HL-60 (cell line): ENCODE results near the gene AREG.

Experiments used
- DNase-seq, 2 experiments: peaks; one replicate each; pipeline ENCODE4 v3.0.0-alpha.2; 2010 to 2020; ENCODE audit warnings: low read depth in 1 of 2, low spot score in 1 of 2
- H3K27ac ChIP-seq: fragments of 250-450 bp; sonication (Bioruptor Pico); replicated peaks from 2 replicates; pipeline ENCODE4 v1.5.1; 2020; ENCODE audit warnings: mild to moderate bottlenecking, moderate library complexity
- H3K27me3 ChIP-seq: fragments of 250-450 bp; sonication (Bioruptor Pico); 2 replicates; pipeline ENCODE4 v1.5.1; 2021; ENCODE audit warnings: mild to moderate bottlenecking, moderate library complexity; ENCODE audit not compliant: insufficient read depth, poor library complexity, severe bottlenecking
- H3K4me3 ChIP-seq: replicated peaks from 2 replicates; pipeline ENCODE4 v1.5.1; 2011; ENCODE audit warnings: mild to moderate bottlenecking, control low read depth, low read length; ENCODE audit not compliant: insufficient read depth
- CTCF ChIP-seq: IDR thresholded peaks from one replicate; pipeline ENCODE4 v1.5.1; 2011; ENCODE audit warnings: low read length, control low read depth, inconsistent platforms; ENCODE audit not compliant: insufficient read depth
- GABPA ChIP-seq: IDR thresholded peaks from 2 replicates; pipeline ENCODE4 v1.6.1; 2012; ENCODE audit warnings: low read depth
- POLR2AphosphoS5 ChIP-seq: IDR thresholded peaks from 2 replicates; pipeline ENCODE4 v1.6.1; 2012; ENCODE audit warnings: low read depth
- SPI1 ChIP-seq: IDR thresholded peaks from 2 replicates; pipeline ENCODE4 v1.6.1; 2012; ENCODE audit warnings: low read depth, mild to moderate bottlenecking, borderline replicate concordance
- TF ChIP-seq, protein P1 (sequence below): IDR thresholded peaks from 2 replicates; pipeline ENCODE4 v1.6.1; 2012; ENCODE audit warnings: low read depth; ENCODE audit not compliant: insufficient replicate concordance

Gene AREG

DNA sequence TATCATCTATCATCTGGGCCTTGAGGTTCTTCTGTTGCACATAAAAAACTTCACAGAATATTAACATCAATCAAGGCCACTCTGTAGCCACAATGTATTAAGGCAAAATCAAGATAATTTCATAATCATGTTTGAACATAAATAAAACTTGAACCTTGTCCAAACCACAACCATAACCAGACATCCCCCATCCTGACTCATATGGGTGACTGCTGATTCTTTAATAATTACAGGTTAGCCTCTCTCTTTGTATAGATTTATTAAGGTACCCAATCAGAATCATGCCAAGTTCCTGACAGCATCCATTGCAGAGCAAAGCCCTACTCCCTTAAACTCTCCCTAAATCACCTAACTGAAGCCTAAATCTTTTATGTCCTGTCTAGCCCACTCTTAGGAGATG lies 16.7 kb upstream of the AREG start:
- no peak overlapping the region for H3K4me3 ChIP-seq
- no peak overlapping the region for H3K27ac ChIP-seq
- no peak for TF ChIP-seq GABPA
- TF ChIP-seq, protein P1, sequence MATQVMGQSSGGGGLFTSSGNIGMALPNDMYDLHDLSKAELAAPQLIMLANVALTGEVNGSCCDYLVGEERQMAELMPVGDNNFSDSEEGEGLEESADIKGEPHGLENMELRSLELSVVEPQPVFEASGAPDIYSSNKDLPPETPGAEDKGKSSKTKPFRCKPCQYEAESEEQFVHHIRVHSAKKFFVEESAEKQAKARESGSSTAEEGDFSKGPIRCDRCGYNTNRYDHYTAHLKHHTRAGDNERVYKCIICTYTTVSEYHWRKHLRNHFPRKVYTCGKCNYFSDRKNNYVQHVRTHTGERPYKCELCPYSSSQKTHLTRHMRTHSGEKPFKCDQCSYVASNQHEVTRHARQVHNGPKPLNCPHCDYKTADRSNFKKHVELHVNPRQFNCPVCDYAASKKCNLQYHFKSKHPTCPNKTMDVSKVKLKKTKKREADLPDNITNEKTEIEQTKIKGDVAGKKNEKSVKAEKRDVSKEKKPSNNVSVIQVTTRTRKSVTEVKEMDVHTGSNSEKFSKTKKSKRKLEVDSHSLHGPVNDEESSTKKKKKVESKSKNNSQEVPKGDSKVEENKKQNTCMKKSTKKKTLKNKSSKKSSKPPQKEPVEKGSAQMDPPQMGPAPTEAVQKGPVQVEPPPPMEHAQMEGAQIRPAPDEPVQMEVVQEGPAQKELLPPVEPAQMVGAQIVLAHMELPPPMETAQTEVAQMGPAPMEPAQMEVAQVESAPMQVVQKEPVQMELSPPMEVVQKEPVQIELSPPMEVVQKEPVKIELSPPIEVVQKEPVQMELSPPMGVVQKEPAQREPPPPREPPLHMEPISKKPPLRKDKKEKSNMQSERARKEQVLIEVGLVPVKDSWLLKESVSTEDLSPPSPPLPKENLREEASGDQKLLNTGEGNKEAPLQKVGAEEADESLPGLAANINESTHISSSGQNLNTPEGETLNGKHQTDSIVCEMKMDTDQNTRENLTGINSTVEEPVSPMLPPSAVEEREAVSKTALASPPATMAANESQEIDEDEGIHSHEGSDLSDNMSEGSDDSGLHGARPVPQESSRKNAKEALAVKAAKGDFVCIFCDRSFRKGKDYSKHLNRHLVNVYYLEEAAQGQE = no peak
- TF ChIP-seq SPI1 = no peak
- TF ChIP-seq POLR2AphosphoS5 = no peak
- TF ChIP-seq CTCF = no peak
- DNase-seq = no peak
- no peaks in the 10 kb centered on the region for H3K27me3 ChIP-seq

DNA sequence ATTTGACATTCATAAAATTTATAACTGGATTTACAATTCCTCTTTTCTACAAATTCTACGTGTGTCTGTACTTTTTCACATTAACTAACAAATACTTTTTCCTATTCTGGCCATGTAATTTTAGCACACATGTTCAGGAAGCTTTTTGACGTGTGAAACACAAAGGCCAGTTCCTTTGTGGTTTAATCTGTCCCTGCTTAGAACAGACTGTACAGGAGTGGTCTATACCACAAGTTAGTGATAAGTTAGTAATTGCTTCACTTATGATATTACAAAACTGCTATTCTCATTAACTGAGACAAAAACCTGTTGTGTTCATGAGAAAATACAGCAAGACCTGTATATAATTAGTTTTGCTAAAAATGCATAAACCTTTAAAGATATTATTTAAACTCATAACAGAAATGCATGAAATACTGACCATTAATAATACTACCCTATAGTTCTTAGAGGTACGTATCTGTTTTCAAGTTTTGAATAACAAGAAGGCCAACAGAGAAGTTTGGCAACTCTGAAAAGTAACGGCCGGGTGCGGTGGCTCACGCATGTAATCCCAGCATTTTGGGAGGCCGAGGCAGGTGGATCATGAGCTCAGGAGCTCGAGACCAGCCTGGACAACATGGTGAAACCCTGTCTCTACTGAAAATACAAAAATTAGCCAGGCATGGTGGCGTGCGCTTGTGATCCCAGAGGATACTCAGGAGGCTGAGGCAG lies 13.7 kb upstream of the AREG start:
- TF ChIP-seq GABPA = no peak
- TF ChIP-seq SPI1 = peak; percentile 58; the same call in 1 of the 2 replicates
- peak; percentile 71; the same call in 1 of the 2 replicates for TF ChIP-seq POLR2AphosphoS5
- TF ChIP-seq, protein P1 = no peak
- TF ChIP-seq CTCF = no peak
- Histone ChIP-seq H3K4me3 (no peak overlapping the region), H3K27ac (peak overlapping the region; percentile 81), H3K27me3 (no peaks in the 10 kb centered on the region)
- DNase-seq = peak; percentile 77 to 85

DNA sequence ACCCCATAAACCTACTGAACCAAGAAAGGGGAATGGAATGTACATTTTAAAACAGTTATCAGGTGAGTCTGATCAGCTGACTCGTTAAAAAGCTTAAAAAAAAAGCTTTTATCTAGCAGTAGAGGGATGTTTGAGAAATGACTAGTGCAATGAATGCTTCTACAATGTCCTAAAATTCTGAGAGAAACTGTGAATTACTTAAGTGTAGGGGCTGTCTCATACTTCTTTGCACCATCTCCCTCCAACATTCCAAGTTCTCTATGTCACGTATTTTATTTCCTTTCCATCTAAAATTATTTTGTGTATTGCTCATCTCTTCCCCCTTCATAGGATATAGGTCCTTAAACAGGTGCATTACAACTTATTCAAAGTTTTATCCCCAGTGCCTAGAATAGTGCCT lies 11.9 kb upstream of the AREG start:
- no peak overlapping the region for H3K4me3 ChIP-seq
- DNase-seq = no peak
- H3K27ac ChIP-seq = 0 out of 2 replicates have a peak overlapping the region, but pooled peaks have one; percentile 7
- H3K27me3 ChIP-seq = no peaks in the 10 kb centered on the region
- TF ChIP-seq SPI1 = no peak
- TF ChIP-seq POLR2AphosphoS5 = no peak
- TF ChIP-seq GABPA = no peak
- TF ChIP-seq CTCF = no peak
- TF ChIP-seq, protein P1 = no peak
